Activated naive CD8-positive, alpha-beta T cell (primary cell): ENCODE results near the gene MYRIP.
"Not testable (repeated sequence)": the region's sequence is repeated elsewhere in the genome, so short reads cannot be mapped to it uniquely, and the experiment has no call there.

Experiments
- H3K27ac Mint-ChIP-seq: one replicate; pipeline ENCODE4 v1.8.0; 2021; ENCODE audit warnings: mixed read lengths
- H3K27me3 Mint-ChIP-seq: one replicate; pipeline ENCODE4 v1.8.0; 2021; ENCODE audit warnings: mixed read lengths
- H3K36me3 Mint-ChIP-seq: one replicate; pipeline ENCODE4 v1.8.0; 2021; ENCODE audit warnings: mixed read lengths
- H3K4me1 Mint-ChIP-seq: one replicate; pipeline ENCODE4 v1.8.0; 2021; ENCODE audit warnings: low read depth, mixed read lengths
- H3K4me3 Mint-ChIP-seq: one replicate; pipeline ENCODE4 v1.8.0; 2021; ENCODE audit warnings: mild to moderate bottlenecking, mixed read lengths
- H3K9me3 Mint-ChIP-seq: one replicate; pipeline ENCODE4 v1.8.0; 2021; ENCODE audit warnings: low read depth, mixed read lengths

Gene MYRIP

GRCh38 chr3:40103829-40104228 lies 294.4 kb downstream of the MYRIP start:
- Mint-ChIP-seq H3K4me1 (no peaks in the 10 kb centered on the region), H3K27me3 (peaks cover 4% of the 10 kb centered on the region), H3K27ac (no peak overlapping the region), H3K4me3 (no peak overlapping the region), H3K36me3 (peaks cover 2% of the 10 kb centered on the region), H3K9me3 (peaks cover 10% of the 10 kb centered on the region)

GRCh38 chr3:40104441-40104840 lies 295.0 kb downstream of the MYRIP start:
- H3K9me3 Mint-ChIP-seq, result peaks cover 10% of the 10 kb centered on the region

GRCh38 chr3:40108643-40109042 lies 299.2 kb downstream of the MYRIP start:
- H3K27me3 Mint-ChIP-seq, result no peaks in the 10 kb centered on the region
- H3K9me3 Mint-ChIP-seq, result no peaks in the 10 kb centered on the region

More at GRCh38 chr3:40104441-40104840, 295.0 kb downstream of the MYRIP start:
- H3K27ac Mint-ChIP-seq, result no peak overlapping the region
- H3K4me1 Mint-ChIP-seq, result no peaks in the 10 kb centered on the region
- peaks cover 4% of the 10 kb centered on the region for H3K27me3 Mint-ChIP-seq
- peaks cover 2% of the 10 kb centered on the region for H3K36me3 Mint-ChIP-seq
- no peak overlapping the region for H3K4me3 Mint-ChIP-seq

GRCh38 chr3:40109641-40110490 lies 300.5 kb downstream of the MYRIP start:
- Mint-ChIP-seq H3K27ac (no peak overlapping the region), H3K4me1 (no peaks in the 10 kb centered on the region), H3K9me3 (no peaks in the 10 kb centered on the region), H3K4me3 (no peak overlapping the region), H3K27me3 (no peaks in the 10 kb centered on the region), H3K36me3 (no peaks in the 10 kb centered on the region)

More at GRCh38 chr3:40108643-40109042, 299.2 kb downstream of the MYRIP start:
- H3K4me3 Mint-ChIP-seq, result no peak overlapping the region
- H3K27ac Mint-ChIP-seq, result no peak overlapping the region
- no peaks in the 10 kb centered on the region for H3K4me1 Mint-ChIP-seq
- no peaks in the 10 kb centered on the region for H3K36me3 Mint-ChIP-seq

- Mint-ChIP-seq H3K4me3 (no peak overlapping the region), H3K27me3 (no peaks in the 10 kb centered on the region), H3K27ac (no peak overlapping the region), H3K9me3 (no peaks in the 10 kb centered on the region), H3K4me1 (no peaks in the 10 kb centered on the region), H3K36me3 (no peaks in the 10 kb centered on the region)
These were observed 307.2 kb downstream of the MYRIP start for GRCh38 chr3:40116478-40117177.

- no peaks in the 10 kb centered on the region for H3K27me3 Mint-ChIP-seq
- no peaks in the 10 kb centered on the region for H3K4me1 Mint-ChIP-seq
- no peaks in the 10 kb centered on the region for H3K36me3 Mint-ChIP-seq
- no peak overlapping the region for H3K4me3 Mint-ChIP-seq
- H3K9me3 Mint-ChIP-seq, result no peaks in the 10 kb centered on the region
- no peak overlapping the region for H3K27ac Mint-ChIP-seq
These were observed 308.7 kb downstream of the MYRIP start for GRCh38 chr3:40118091-40118490.

GRCh38 chr3:40120067-40120692 lies 310.8 kb downstream of the MYRIP start:
- no peaks in the 10 kb centered on the region for H3K27me3 Mint-ChIP-seq
- H3K4me1 Mint-ChIP-seq, result no peaks in the 10 kb centered on the region
- H3K36me3 Mint-ChIP-seq, result no peaks in the 10 kb centered on the region
- no peaks in the 10 kb centered on the region for H3K9me3 Mint-ChIP-seq
- H3K27ac Mint-ChIP-seq, result no peak overlapping the region
- H3K4me3 Mint-ChIP-seq, result no peak overlapping the region

GRCh38 chr3:40120806-40121205 lies 311.4 kb downstream of the MYRIP start:
- H3K4me1 Mint-ChIP-seq, result no peaks in the 10 kb centered on the region
- H3K27ac Mint-ChIP-seq, result no peak overlapping the region
- no peak overlapping the region for H3K4me3 Mint-ChIP-seq
- H3K36me3 Mint-ChIP-seq, result no peaks in the 10 kb centered on the region
- H3K9me3 Mint-ChIP-seq, result no peaks in the 10 kb centered on the region
- H3K27me3 Mint-ChIP-seq, result no peaks in the 10 kb centered on the region

- Mint-ChIP-seq H3K9me3 (no peaks in the 10 kb centered on the region), H3K27ac (no peak overlapping the region), H3K27me3 (no peaks in the 10 kb centered on the region), H3K36me3 (no peaks in the 10 kb centered on the region), H3K4me3 (no peak overlapping the region), H3K4me1 (no peaks in the 10 kb centered on the region)
These were observed 315.5 kb downstream of the MYRIP start for GRCh38 chr3:40124918-40125317.

- H3K27ac Mint-ChIP-seq, result no peak overlapping the region
- no peaks in the 10 kb centered on the region for H3K4me1 Mint-ChIP-seq
- H3K9me3 Mint-ChIP-seq, result peaks cover 4% of the 10 kb centered on the region
- no peak overlapping the region for H3K4me3 Mint-ChIP-seq
- no peaks in the 10 kb centered on the region for H3K27me3 Mint-ChIP-seq
- H3K36me3 Mint-ChIP-seq, result peaks cover 5% of the 10 kb centered on the region
These were observed 318.8 kb downstream of the MYRIP start for GRCh38 chr3:40128166-40128565.

GRCh38 chr3:40129510-40129909 lies 320.1 kb downstream of the MYRIP start:
- Mint-ChIP-seq H3K4me1 (no peaks in the 10 kb centered on the region), H3K4me3 (no peak overlapping the region), H3K9me3 (peaks cover 9% of the 10 kb centered on the region), H3K36me3 (peaks cover 5% of the 10 kb centered on the region), H3K27me3 (peaks cover 4% of the 10 kb centered on the region), H3K27ac (no peak overlapping the region)

GRCh38 chr3:40129981-40130380 lies 320.6 kb downstream of the MYRIP start:
- Mint-ChIP-seq H3K9me3 (peaks cover 9% of the 10 kb centered on the region), H3K27me3 (peaks cover 4% of the 10 kb centered on the region), H3K27ac (no peak overlapping the region), H3K36me3 (peaks cover 5% of the 10 kb centered on the region), H3K4me1 (no peaks in the 10 kb centered on the region), H3K4me3 (no peak overlapping the region)

- peaks cover 4% of the 10 kb centered on the region for H3K27me3 Mint-ChIP-seq
- peaks cover 5% of the 10 kb centered on the region for H3K36me3 Mint-ChIP-seq
- no peak overlapping the region for H3K4me3 Mint-ChIP-seq
- no peaks in the 10 kb centered on the region for H3K4me1 Mint-ChIP-seq
- H3K9me3 Mint-ChIP-seq, result peaks cover 13% of the 10 kb centered on the region
- no peak overlapping the region for H3K27ac Mint-ChIP-seq
These were observed 321.3 kb downstream of the MYRIP start for GRCh38 chr3:40130721-40131120.

GRCh38 chr3:40133886-40134575 lies 324.6 kb downstream of the MYRIP start:
- not testable (repeated sequence) for H3K4me3 Mint-ChIP-seq, H3K36me3 Mint-ChIP-seq, H3K27ac Mint-ChIP-seq, H3K27me3 Mint-ChIP-seq, H3K4me1 Mint-ChIP-seq
- H3K9me3 Mint-ChIP-seq, result peaks cover 17% of the 10 kb centered on the region
